Activated CD8-positive, alpha-beta memory T cell treated with anti-CD3 and anti-CD28 coated beads, Interleukin-2, amount 50 U/mL, for 24 hours (primary cell): ENCODE measurements around the gene JDP2.

Experiments
- DNase-seq: peaks from one replicate; pipeline ENCODE4 v3.0.0-alpha.2; 2020; ENCODE audit errors: extremely low read depth

The JDP2 gene

DNA sequence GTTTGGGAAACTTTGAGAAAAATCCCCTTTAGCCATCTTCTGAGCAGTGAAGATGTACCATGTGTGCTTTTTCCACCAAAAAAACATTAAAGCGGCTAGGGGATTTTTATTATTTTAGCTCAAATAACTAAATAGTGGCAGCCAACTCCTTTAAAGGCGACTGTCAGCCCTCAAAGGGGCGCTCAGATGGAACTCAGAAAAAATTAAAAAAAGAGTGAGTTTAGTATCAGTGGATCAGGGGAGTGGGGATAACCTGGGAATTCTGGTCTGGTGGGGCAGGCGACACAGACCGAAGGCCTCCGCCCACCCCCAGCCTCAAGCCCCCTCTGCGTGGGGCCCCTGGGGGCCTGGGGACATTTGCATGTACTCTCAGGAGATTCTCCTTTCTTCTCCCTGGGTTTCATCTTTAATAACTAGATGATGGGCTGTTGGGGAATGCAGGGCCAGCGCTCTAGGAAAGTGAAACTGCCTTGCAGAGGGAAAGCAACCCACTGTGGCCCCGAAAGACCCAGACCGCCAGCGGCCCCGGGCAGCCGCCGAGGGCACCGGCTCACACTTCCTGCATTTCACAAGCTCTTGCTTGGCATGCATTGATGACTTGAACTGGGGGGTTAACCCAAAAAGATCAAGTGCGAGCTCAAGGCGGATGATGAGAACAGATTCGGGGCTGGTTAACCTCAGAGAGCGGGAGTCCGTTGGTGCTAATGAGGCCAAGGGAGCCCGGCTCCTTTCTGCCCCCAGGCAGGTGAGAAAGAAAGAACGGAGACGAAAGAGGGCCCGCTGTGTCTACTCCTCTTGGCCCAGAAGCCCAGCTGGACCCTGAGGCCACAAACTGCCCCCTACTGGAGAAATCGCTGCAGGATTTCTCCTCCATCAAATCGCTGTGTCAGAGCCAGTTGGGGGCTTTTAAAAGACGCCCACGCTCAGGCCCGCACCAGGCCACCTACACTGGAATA lies 87.1 kb downstream of the JDP2 start:
- DNase-seq: no peak

GRCh38 chr14:75515629-75515996 lies 87.8 kb downstream of the JDP2 start:
- no peak for DNase-seq

DNA sequence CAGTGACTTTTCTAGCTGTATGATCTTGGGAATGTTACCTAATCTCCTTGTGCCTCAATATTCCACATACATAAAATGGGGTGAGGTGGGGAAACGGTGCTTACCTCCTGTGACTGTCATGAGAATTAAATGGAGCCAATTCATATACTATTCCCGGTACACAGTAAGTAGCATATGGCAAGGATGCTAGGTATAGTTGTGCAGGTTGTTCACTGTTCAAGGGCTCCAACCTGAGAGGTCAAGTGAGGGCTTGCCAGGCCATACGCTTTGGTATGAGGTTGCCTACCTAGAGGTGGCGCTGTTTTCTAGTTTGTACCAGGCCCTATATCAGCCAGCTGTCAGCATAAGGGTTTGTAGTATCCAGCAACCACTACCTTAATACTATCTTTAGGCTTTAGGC lies 90.8 kb downstream of the JDP2 start:
- DNase-seq: no peak

GRCh38 chr14:75519394-75519793 lies 91.6 kb downstream of the JDP2 start:
- DNase-seq: no peak

GRCh38 chr14:75519826-75520728 lies 92.3 kb downstream of the JDP2 start:
- no peak for DNase-seq

- no peak for DNase-seq
Measured at GRCh38 chr14:75520852-75521251, 93.0 kb downstream of the JDP2 start.

GRCh38 chr14:75521415-75522199 lies 93.8 kb downstream of the JDP2 start:
- DNase-seq: no peak

DNA sequence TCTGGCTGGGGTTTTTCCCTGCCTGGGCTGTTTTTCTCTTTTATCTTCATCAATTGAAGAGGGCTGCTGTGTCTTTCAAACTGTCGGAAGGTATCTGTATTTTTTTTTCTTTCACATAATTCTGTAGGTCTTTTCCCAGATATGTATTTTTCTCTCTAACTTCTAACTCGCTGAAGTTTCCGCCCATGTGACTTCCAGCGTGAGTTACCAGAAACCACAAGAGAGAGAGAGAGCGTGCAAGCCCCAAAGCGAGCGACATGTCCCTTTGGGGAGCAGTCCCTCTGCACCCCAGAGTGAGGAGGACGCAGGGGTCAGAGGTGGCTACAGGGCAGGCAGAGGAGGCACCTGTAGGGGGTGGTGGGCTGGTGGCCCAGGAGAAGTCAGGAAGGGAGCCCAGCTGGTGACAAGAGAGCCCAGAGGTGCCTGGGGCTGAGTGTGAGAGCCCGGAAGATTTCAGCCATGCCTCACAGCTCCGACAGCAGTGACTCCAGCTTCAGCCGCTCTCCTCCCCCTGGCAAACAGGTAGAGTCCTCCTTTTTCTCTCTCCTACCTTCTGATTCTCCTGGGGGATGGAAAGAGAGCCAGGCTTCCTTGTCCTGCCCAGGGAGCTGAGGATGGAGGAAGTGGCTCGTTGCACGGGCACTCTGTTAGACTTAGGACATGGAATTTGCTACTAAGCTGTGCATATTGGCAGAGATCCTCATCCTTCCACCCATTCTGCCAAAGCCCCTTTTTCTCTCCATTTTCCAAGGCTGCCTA lies 94.6 kb downstream of the JDP2 start, which contains the start of gene BATF:
TSS of gene BATF (plus strand) at position 246 of the 759 bp plus-strand sequence. CDS start at position 460, 214 bp downstream.
- DNase-seq: no peak

GRCh38 chr14:75522983-75523318 lies 95.1 kb downstream of the JDP2 start:
- no peak for DNase-seq
